GM19193 (cell line): ENCODE results near the gene CALN1.

ENCODE experiments used
- POLR2A ChIP-seq: IDR thresholded peaks from 4 replicates; pipeline ENCODE4 v1.6.1; 2011; ENCODE audit not compliant: insufficient read depth, insufficient read length; ENCODE audit errors: extremely low read depth

CALN1 gene

GRCh38 chr7:72077786-72078185 is 334.4 kb downstream of the CALN1 start:
- no peak for TF ChIP-seq POLR2A

GRCh38 chr7:72072901-72073300 is 339.2 kb downstream of the CALN1 start:
- no peak for TF ChIP-seq POLR2A

- TF ChIP-seq POLR2A, result no peak
Observed at GRCh38 chr7:72069263-72069662, 342.9 kb downstream of the CALN1 start.

- TF ChIP-seq POLR2A, result no peak
Observed at GRCh38 chr7:72064916-72065315, 347.2 kb downstream of the CALN1 start.

GRCh38 chr7:72063330-72063729 is 348.8 kb downstream of the CALN1 start:
- TF ChIP-seq POLR2A, result no peak

- TF ChIP-seq POLR2A, result no peak
Observed at GRCh38 chr7:72062666-72063065, 349.5 kb downstream of the CALN1 start.

- no peak for TF ChIP-seq POLR2A
Observed at GRCh38 chr7:72059925-72060324, 352.2 kb downstream of the CALN1 start.

GRCh38 chr7:72058579-72058978 is 353.6 kb downstream of the CALN1 start:
- TF ChIP-seq POLR2A, result no peak

GRCh38 chr7:72057796-72058195 is 354.3 kb downstream of the CALN1 start:
- no peak for TF ChIP-seq POLR2A

GRCh38 chr7:72057231-72057630 is 354.9 kb downstream of the CALN1 start:
- no peak for TF ChIP-seq POLR2A

GRCh38 chr7:72055426-72055825 is 356.7 kb downstream of the CALN1 start:
- TF ChIP-seq POLR2A, result no peak

GRCh38 chr7:72053292-72053691 is 358.8 kb downstream of the CALN1 start:
- no peak for TF ChIP-seq POLR2A

- no peak for TF ChIP-seq POLR2A
Observed at GRCh38 chr7:72048420-72048819, 363.7 kb downstream of the CALN1 start.

GRCh38 chr7:72042855-72043254 is 369.3 kb downstream of the CALN1 start:
- TF ChIP-seq POLR2A, result no peak

GRCh38 chr7:72040641-72041040 is 371.5 kb downstream of the CALN1 start:
- TF ChIP-seq POLR2A, result no peak

- no peak for TF ChIP-seq POLR2A
Observed at GRCh38 chr7:72039460-72039859, 372.7 kb downstream of the CALN1 start.

- no peak for TF ChIP-seq POLR2A
Observed at GRCh38 chr7:72038022-72038732, 374.0 kb downstream of the CALN1 start.
